ENCODE results near the gene DPP3.

- no peak for TF ChIP-seq GATA2 (IDR thresholded peaks at IDR 0.05; ENCODE audit: low read depth, low read length)
- no peak for TF ChIP-seq GATA3 (IDR thresholded peaks at IDR 0.05; ENCODE audit: low read depth, low read length)
Measured at GRCh38 chr11:66473608-66474515, 6.4 kb upstream of the DPP3 start.

Measured in SH-SY5Y (cell line).